Cerebellar nuclear complex (tissue), 1 donor: ENCODE data around the gene SIL1.
A peak's percentile ranks its signal among the peaks of the same experiment; 100 is the strongest.

Experiments used
- DNase-seq, 2 experiments: peaks; one replicate each; lab custom pipeline; 2025; lab: John Stamatoyannopoulos, UW

The SIL1 gene

DNA sequence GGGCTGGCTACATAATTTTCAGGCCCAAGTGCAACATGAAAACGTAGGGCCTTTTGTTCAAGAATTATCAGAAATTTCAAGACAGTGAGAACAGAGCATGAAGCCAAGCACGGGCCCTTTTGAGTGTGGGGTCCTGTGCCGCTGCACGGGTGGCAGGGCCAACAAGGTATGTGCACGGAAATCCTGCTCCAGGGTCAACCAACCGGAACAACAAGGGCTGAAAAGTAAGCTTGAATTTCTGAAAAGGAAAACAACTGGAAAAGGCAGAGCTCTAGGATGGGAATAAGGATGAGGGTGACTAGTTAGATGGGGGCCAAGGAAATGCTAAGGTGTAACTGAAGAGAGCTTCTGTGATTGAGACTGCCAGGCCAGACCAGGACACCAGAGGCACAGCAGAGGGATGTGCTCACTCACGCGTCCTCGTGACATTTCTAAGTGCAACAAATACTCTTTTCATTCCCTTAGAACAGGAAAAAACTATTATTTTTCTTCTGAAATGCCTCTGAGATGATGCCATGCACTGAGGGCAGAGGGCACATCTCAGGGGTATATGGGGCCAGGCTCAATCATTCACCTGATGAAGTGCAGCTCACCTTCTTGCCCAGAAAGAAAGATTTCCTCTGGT, 242.4 kb downstream of the SIL1 start:
- no peak for DNase-seq

DNA sequence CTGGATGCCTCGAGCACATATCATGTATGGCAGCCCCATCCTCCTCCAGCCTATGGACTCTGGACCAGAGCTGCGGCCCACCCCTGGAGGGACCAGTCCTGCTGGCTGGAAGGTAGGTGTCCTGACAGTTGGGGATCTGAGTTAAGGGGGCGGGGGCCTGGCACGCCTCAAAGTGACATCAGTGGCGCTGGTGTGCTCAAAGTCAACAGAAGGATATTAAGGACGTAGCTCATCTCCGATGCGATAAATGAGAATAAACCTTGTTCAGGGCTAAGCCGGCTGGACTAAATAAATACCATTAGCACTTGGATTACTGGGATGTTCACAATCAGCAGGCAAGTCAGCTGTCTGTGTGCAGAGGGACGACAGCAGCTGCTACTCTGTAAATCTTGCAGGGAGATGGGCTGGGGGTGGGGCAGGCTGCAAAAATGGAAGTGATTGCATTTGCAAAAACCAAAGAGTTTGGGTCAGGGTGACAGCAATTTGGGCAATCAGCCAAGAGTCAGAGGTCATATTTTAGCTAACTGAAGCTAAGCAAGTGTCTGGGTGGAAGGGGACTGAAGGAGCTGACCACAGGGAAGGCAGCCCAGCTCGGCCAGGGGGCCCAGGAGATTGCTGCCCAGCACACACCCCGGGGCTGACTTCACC, 243.0 kb downstream of the SIL1 start:
- no peak for DNase-seq

DNA sequence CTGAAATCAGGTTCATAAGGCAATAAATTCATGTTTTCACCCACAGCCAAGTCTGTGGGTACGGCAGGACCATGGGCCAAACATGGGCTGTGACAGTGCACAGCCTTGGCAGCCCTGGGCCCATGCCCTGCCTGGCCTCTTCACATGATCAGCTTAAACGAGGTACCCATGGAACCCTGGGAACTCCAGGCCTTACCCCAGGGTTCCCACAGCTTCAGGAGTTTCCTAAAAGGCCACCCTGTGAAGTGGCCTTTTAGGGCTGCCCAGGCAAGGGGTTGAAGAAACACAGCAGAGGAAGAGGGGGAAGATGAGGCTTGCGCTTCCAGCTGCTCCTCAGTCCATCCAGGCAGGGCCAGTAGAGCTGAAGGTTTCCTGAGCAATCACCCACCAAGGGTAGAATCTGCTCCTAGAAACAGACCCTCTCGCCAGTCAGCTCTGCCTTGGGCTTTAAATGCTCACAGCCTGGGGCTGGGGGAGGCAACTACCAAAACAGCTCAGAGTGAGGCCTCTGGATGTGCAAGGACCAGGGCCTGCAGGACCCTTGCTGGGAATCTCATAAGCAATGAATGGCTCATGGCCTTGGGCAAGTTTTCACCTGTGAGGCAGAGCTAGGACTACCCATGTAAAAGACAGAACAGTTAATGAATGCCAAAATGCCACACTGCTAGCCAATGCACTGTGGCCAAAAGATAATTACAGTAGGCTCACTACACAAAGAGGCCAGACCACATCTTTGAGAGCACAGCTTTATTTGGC, 243.7 kb downstream of the SIL1 start:
- DNase-seq, result no peak

- DNase-seq, result no peak
Measured at GRCh38 chr5:138953387-138954256, 244.5 kb downstream of the SIL1 start.

GRCh38 chr5:138952962-138953361, 245.2 kb downstream of the SIL1 start:
- DNase-seq, result no peak

GRCh38 chr5:138951986-138952735, 246.0 kb downstream of the SIL1 start:
- no peak for DNase-seq

DNA sequence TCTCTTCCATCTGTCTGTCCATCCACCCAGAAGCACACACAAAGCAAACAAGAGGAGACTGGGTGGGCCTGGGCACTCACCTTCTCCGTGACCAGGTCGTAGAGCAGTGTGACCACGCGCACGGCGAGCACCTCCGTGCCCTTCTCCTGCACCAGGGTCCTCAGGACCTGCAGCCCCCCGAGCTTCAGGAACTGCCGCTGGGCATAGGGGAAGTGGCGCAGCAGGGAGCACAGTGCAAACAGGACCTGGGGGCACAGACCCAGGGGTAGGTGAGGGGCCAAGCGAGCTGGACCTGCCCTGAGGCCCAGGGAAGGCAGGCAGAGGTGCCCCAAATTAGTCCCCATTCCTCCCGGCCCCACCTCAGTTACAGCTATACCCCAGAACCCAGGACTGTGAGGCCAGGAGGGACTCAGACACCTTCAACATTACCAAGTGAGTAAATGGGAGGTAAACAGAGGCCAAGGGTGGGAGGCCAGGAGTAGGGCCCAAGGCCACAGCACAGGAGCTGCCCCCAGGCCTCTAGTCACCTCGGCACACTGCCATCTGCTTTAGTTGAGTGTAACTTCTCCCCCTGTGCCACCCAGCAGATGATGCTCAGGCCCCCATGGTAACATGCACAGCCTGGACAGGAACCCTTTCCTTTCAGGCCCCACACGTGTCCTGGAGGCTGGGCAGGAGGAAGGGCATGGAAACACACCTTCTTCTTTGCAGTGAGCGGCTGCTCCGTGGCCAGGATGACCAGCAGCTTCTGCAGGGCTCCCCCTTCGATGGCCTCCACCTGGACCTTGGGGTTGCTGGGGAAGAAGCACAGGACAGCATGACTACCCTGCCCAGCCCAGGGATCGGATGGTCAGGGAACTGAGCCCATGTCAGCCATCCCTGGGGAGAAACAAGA, 246.8 kb downstream of the SIL1 start:
- no peak for DNase-seq

DNA sequence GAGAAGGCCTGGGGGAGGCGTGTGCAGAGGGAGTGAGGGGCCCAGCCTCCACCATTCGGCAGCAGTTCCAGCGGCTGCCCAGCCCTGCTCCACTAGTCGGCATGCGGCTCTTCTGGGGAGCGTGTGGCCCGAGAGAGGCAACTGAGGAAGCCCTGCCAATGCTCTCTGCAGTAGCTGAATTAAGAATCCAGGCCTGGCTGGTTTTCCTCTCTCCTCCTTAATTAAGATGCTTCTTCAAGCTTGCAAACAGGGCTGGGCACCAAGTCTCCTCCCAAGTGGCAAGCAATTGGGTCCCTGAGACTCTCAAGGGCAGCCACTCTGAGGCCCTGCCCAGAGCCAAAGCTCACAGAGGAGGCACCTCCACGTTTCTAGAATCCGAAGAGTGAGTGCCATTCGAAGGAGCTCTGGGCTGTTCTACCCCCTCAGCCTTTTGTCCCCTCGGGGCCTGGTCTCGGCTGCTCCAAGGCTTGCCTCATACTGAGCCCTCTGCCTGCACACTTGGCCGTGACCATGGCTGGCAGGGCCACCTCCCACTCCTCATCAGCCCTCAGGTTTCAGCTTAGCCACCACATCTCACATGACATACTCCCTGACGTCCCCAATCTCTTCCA, 247.6 kb downstream of the SIL1 start:
- DNase-seq, result no peak

DNA sequence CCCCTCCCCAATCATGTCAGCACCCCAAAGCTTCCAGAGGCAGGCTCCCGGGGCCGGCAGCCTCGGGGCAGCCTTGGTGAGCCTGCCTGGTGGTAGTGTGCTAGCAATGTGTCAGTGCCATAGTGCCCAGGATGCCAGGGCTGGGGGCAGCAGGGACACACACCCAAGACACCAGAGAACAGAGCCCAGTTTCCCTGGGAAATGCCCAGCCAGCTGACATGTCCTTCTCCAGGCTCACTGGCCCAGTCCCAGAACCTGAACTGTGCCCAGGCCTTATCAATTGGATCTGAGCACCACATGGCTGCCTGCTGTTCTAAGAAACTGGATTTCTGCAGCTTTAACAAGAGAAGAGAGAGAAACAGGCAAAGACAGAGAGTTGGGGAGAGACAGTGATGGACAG, 248.2 kb downstream of the SIL1 start:
- no peak for DNase-seq

GRCh38 chr5:138949223-138949574, 249.0 kb downstream of the SIL1 start:
- no peak for DNase-seq

DNA sequence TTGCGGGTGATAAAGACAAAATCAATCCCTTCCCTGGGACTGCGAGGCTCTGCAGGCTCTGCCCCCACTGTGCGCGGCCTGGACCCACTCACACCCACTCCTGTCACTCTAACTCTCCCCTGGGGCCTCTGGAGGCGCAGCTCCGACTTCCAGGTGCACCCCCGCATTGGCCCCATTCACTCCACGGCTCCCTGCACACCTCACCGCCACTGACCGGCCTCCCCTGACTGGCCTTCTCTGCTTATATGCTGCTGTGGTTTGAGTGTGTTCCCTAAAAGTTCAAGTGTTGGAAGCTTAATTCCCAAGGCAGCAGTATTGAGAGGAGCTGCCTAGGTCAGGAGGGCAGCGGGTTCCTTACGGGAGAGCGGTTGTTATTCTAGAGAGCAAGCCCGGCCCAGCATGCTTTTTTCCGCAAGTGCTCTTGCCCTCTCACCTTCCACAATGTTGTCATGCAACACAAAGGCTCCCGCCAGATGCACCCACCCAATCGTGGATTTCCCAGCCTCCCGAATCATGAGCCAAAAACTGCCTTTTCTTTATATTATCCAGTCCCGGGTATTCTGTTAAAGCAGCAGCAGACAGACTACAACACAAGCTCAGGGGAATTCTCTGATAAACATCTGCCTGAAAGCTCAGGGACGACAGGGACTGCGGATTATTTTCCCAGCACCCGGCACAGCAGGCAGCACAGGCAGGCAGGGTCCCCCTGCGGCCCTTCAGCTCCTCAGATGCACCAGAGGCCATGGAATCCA, 249.5 kb downstream of the SIL1 start:
- DNase-seq, result no peak

- no peak for DNase-seq
Measured at GRCh38 chr5:138947780-138948179, 250.4 kb downstream of the SIL1 start.

DNA sequence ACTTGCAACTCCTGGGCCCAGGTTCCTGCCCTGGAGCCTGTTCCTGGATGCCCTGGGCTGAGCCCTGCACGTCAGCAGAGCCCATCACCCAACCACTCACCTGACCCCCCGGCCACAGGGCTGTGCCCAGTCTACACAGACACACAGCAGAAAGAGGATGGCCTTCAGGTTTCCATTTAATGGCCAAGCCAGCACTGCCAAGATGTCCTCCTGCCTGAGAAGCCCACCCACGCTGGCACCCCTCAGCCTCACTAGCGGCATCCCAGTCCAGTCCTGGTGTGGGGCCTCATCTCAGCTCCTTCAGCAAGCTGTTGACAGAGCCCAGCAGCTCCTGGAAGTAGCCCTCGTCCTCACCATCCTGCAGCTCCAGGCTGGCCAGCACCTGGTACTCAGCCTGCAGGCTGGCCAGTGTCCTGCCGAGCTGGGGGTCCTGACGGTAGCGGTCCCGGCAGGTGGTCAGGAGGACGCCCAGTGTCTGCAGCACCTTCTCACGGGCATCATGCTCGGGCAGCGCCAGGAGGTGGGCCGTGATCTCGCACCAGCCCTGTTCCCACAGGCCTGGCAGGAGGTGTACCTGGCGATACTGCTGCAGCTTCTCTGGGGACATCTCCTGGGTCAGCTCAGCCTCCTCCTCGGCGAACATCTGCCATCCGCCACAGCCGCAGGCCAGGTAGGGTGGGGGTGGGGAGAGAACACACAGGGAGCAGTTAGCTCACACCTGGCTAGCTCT, 251.2 kb downstream of the SIL1 start:
- no peak for DNase-seq

DNA sequence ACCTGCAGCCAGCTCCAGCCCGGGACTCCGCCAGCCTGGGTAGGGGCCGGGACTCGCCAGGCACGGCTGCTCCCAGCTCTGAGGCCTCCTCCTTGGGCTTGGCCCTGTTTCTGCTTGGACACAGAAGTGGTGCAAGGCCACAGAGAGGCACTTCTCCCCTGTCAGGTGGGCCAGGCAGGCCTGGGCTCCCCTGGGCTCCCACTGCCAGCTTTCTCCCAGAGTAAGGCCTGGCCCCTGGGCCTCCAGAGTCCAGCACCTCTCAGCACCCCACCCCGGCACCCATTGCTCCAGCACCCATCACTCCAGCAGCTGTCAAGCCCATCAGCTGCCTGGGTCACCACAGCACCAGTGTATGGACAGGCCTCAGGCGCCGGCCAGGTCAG, 251.9 kb downstream of the SIL1 start:
- no peak for DNase-seq

DNA sequence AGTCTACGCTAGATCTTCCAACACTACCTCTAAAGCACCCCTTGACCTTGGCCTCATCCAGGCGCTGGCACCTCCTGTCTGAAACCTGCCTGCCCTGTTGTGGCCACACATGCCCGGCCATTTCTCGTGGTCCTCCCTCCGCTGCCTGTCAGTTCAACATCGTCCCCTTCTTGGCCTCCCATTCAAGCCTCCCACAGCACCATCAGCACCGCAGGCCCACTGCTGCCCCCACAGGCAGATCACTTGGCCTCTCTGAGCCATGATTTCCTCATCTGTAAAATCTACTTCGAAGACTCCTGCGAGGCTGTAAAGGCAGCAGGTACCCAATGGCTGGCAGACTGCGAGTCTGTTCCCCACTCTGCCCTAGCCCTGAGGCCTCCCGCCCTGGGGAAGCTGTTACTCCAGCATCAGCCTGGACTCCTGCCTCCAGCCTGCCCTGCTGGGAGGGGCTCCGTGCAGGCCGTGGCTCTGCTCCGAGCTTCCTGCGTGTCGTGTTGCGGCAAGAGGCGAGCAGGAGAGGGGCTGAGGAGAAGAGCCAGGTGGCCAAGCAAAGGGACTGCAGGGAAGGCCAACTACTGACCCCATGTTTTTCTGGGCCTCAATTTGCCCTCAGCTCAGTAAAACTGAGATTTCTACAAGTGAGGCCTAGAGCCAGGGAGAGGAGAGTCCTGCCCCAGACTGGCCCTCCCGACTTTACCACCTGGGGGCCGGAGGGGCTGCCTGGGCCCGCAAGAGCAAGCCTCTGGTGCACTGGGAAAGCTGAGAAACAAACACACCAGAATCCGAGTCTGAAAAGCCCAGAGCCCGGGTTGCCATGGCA, 252.5 kb downstream of the SIL1 start:
- DNase-seq, result peak in 1 of 2 experiments; percentile 19

GRCh38 chr5:138944527-138945322, 253.4 kb downstream of the SIL1 start:
- no peak for DNase-seq

DNA sequence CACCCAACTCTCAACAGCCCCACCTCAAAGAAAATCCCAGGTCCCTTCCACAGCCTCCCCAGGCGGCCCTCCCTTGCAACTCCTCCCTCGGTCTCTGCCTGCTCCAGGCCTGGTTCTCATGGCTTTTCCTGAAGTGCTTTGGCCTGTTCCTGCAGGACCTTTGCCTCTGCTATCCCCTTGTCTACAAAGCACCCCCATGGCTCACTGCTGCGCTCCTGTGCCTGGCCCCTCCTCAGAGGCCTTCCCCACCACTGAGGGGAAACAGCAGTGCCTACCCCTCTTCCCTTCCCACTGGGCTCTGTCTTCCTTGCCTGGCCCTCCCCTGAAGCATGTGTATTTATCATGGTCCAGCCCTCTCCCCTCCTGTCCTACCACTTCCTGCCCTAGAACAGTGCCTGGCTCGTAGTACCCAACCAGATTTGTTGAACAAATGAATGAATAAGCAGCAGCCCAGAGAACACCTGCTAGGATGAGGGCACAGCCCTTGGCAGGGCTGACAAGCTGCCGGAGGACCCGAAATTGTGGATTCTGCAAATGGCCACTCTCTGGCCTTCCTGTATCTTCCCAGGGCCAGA, 254.5 kb downstream of the SIL1 start:
- DNase-seq, result no peak
